Upper lobe of left lung (tissue), 4 donors: Measurements from ENCODE around the gene CLEC18A.

ENCODE experiments used
- CTCF ChIP-seq, 6 experiments: fragments of 450-650 bp in 4 of 6; fragments of 200-600 bp in 2 of 6; sonication (generic) in 2 of 6; IDR thresholded peaks; one replicate each; pipeline ENCODE4 v1.5.1; 2016 to 2019; ENCODE audit warnings: antibody characterized with exemption in 6 of 6
- POLR2A ChIP-seq, 4 donors: fragments of 450-650 bp; IDR thresholded peaks; one replicate each; pipeline ENCODE4 v1.5.1; 2016 to 2017; ENCODE audit warnings: antibody characterized with exemption in 4 of 4, mild to moderate bottlenecking in 2 of 4
- POLR2AphosphoS5 ChIP-seq, 2 donors: sonication (generic); formaldehyde crosslinking; IDR thresholded peaks; one replicate each; pipeline ENCODE4 v1.5.1; 2017; ENCODE audit warnings: antibody characterized with exemption in 2 of 2

- TF ChIP-seq POLR2A (IDR thresholded peaks at IDR 0.05) (no peak), CTCF (IDR thresholded peaks at IDR 0.05) (no peak), POLR2AphosphoS5 (IDR thresholded peaks at IDR 0.05) (no peak)
Measured at GRCh38 chr16:69931631-69932030, 19.5 kb upstream of the CLEC18A start.
